ENCODE measurements around the gene FAM20B. TPM values are rescaled to one million over a fixed set of nuclear protein-coding genes. Genes with fewer than 3 reads are reported as not detected.

FAM20B gene
- total and polyA plus RNA-seq, 2 experiments from 2014 or later = 5.3 to 22.5 TPM

- Histone ChIP-seq H3K4me1 (ENCODE audit: insufficient read depth) (no peaks in the 10 kb centered on the region), H3K4me2 (no peak overlapping the region)
These were observed 21.9 kb downstream of the FAM20B start for GRCh38 chr1:179047636-179047997.

More at GRCh38 chr1:179047636-179047997, 21.9 kb downstream of the FAM20B start:
- Mint-ChIP-seq H3K9me3 (peaks cover 3% of the 10 kb centered on the region; the same call in 1 of the 3 replicates), H3K27ac (no peak overlapping the region), H3K27me3 (ENCODE audit: insufficient read depth, low read depth, poor library complexity) (peaks cover 1% of the 10 kb centered on the region), H3K4me1 (no peaks in the 10 kb centered on the region), H3K36me3 (ENCODE audit: low read depth) (peaks cover 13% of the 10 kb centered on the region; the same call in 2 of the 3 replicates), H3K4me3 (no peak overlapping the region)
- Histone ChIP-seq H2AFZ (no peak overlapping the region), H3K4me3 (no peak overlapping the region), H4K20me1 (replicated peaks; ENCODE audit: insufficient read depth) (no peaks in the 10 kb centered on the region), H3K9me2 (ENCODE audit: insufficient read depth) (no peaks in the 10 kb centered on the region), H3F3A (replicated peaks; ENCODE audit: low read depth) (no peaks in the 10 kb centered on the region), H3K79me2 (replicated peaks; ENCODE audit: insufficient read depth) (peaks cover 26% of the 10 kb centered on the region), H3K27me3 (ENCODE audit: insufficient read depth) (no peaks in the 10 kb centered on the region), H3K27ac (ENCODE audit: low read depth) (no peak overlapping the region), H3K36me3 (ENCODE audit: insufficient read depth) (no peaks in the 10 kb centered on the region)
- DNase-seq (ENCODE audit: low spot score) (no peak), ATAC-seq (no peak)
- TF ChIP-seq ETS1 (IDR thresholded peaks at IDR 0.05) = no peak
- TF ChIP-seq NANOG (IDR thresholded peaks at IDR 0.05; ENCODE audit: borderline replicate concordance) = no peak
- no peak for TF ChIP-seq CTCF (conservative IDR thresholded peaks at IDR 0.05; ENCODE audit: low read depth in 2 of 2)
- TF ChIP-seq ZNF114 (CRISPR knock-in tag; IDR thresholded peaks at IDR 0.05) = no peak
- no peak for TF ChIP-seq EZH2phosphoT487 (IDR thresholded peaks at IDR 0.05; ENCODE audit: unreplicated experiment)
- TF ChIP-seq ZNF462 (CRISPR knock-in tag; IDR thresholded peaks at IDR 0.05) = no peak
- TF ChIP-seq ZNF331 (CRISPR knock-in tag; IDR thresholded peaks at IDR 0.05; ENCODE audit: low read depth) = no peak
- TF ChIP-seq CREB1 (CRISPR knock-in tag; IDR thresholded peaks at IDR 0.05; ENCODE audit: low read depth) = no peak
- TF ChIP-seq POLR2AphosphoS5 (IDR thresholded peaks at IDR 0.05; ENCODE audit: low read depth) = no peak

Data from GM23338 (cell line).